Activated naive CD4-positive, alpha-beta T cell (primary cell): ENCODE results near the gene HSF4.
A peak's percentile ranks its signal among the peaks of the same experiment; 100 is the strongest.

Experiments
- DNase-seq, 4 experiments: peaks; one replicate each; lab custom pipeline; 2025; lab: John Stamatoyannopoulos, UW

HSF4 gene

DNA sequence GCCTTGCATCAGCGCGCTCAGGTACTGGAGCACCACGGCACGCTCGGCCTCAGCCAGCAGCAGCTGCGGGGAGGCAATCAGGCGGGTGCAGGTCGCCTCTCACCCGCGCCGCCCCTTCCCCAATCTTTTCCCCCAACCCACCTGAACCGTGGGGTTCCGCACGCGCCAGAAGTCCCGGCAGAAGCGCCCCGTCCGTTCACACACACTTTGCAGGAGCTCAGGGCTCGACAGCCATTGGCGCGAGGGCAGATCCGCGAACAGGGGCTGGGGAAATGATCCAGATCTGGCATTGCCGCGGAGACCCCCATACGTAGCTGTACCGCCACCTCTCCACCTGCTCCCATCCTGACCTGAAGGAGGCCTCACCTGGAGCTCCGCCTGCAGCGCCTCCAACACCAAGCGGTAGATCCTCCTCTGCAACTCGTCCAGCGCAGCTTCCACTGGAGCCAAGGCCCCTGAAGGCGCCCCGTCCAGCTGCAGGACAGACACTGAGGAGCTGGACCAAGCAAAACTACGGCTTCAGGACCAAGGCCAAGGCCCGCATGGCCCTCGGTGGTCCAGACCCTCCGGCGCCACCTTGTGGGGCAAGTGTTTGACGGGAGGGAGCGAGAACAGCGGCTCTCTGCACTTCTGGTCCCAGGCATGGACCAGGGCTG lies 20.6 kb downstream of the HSF4 start:
- DNase-seq: peak; percentile 50 to 81 (median 72)

DNA sequence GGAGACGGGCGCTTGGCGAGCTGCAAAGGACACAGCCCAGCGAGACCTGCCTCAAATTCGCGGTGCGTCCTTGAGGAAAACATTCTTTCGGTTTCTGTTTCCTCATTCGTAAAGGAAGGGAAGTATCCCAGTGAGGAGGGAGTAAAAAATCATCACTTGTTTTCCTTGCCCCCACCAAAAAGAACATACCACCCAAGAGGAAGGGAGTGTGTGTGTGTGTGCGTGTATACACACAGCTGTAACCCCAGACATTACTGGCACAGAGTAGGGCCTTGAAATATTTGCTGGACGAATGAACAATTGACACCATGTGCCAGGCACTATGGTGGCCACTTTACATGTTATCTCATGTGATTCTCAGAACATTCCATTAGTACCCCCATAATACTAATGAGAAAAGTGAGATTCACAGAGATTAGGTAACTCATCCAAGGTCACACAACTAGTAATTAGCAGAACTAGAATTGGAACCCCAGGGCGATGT lies 21.1 kb downstream of the HSF4 start:
- no peak for DNase-seq

DNA sequence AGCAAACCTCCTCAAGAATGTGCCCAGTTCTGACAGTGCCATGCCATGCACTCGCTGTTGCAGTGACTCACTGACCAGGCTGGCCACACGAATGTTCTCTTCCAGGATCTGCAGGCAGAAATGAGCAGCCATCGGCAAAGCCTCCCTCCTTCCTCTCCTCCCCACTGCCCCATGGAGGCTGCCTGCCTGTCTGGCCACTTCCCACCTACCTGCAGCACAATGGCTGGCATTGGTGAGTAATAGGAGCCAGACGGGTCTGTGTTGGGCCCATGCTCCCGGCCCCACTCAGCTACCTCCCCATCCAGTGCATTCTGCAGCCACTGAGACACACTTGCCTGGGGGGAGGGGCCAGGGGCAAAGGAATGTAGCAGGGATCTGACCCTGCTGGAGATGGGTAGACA lies 22.0 kb downstream of the HSF4 start:
- DNase-seq: no peak

DNA sequence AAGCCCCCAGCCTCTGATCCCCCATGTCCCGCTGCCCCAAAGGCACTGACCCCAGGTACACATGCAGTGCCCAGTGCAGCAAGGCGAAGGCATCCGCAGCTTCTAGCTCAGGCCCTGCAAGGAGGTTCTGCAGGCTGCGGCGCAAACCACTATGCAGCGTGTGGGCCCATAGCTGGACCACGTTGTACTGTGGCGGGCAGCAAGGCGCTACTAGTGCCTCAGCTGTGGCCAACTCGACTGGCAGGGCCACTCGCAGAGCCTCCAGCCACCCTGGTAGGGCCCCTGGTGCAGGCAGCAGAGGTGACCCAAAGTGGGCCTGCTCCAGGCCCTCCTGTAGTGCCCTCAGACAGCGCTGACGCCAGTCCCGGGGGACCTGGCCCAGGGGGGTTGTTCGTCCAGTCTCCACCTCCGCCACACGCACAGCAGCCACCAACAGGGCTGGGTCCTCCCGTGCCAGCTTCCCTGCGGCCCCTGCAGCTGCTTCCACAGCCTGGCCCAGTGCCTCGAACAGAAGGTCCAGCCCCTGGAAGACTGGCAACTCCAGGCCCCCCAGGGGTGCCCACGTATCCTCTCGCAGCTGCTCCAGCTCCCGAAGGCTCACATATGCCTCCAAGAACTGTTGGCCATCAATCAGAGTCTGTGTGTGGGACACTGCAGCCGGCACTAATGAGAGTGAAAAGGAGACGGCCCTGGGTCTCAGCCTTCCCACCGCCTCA lies 22.8 kb downstream of the HSF4 start:
- DNase-seq: no peak

DNA sequence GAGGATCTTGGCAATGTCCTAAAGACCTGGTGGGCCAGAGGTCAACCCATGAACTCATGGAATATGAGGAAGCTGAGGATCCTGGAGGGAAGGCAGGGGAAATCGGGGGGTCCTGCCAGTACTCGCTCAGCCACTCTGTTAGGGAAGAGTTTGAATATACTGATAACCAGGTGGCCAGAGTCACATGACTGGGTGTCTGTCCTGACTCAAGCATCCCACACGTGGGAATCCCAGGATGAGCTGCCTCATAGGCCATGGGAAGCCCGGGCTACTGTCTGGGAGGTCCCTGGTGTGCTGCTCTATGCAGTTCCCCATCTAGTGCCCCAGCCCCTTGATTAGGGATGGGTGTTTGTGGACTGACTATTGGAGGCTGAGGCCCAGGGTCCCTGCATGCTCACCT lies 23.8 kb downstream of the HSF4 start:
- no peak for DNase-seq

DNA sequence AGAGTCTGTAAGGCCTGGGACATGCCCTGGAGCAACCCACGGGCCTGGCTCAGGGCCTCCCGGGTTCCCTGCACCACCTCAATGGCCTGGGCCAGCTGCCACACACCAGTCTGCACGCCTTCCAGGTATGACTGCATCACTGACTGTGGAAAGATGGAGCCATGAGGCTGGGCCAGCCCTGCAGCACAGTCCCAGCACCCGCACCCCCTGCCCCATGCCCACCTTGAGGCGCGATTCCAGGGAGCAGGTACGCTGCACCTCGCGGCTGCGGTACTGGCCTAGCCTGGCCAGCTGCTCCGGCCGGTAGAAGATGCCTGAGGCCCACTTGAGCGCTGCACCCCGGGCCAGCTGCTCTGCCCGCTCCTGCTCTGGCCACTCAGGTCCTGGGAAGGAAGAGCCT lies 24.3 kb downstream of the HSF4 start:
- DNase-seq: no peak

DNA sequence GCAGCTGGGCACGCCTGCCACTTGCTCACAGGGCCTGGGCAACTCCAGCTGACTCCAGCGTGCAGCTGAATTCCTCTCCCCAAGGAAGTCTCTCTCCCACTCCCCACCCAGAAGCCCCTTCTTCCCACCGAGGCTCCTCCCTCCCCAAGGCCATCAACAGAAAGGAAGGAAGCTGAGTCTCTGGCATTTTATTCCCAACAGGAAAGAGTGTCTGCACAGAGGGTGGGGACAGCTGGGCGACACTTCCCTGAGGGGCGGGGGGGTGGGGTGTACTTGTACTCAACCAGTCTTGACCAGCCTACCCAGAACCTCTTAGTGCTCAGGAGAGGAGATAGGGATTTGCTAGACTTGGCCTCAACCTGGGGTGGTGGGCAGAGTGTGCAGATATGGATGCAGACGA lies 25.5 kb downstream of the HSF4 start, which contains the start of gene EXOC3L1:
Gene EXOC3L1, minus strand, starts transcription at position 96 of the 400 bp plus-strand sequence. CDS start 460 bp downstream, outside the sequence.
- no peak for DNase-seq

DNA sequence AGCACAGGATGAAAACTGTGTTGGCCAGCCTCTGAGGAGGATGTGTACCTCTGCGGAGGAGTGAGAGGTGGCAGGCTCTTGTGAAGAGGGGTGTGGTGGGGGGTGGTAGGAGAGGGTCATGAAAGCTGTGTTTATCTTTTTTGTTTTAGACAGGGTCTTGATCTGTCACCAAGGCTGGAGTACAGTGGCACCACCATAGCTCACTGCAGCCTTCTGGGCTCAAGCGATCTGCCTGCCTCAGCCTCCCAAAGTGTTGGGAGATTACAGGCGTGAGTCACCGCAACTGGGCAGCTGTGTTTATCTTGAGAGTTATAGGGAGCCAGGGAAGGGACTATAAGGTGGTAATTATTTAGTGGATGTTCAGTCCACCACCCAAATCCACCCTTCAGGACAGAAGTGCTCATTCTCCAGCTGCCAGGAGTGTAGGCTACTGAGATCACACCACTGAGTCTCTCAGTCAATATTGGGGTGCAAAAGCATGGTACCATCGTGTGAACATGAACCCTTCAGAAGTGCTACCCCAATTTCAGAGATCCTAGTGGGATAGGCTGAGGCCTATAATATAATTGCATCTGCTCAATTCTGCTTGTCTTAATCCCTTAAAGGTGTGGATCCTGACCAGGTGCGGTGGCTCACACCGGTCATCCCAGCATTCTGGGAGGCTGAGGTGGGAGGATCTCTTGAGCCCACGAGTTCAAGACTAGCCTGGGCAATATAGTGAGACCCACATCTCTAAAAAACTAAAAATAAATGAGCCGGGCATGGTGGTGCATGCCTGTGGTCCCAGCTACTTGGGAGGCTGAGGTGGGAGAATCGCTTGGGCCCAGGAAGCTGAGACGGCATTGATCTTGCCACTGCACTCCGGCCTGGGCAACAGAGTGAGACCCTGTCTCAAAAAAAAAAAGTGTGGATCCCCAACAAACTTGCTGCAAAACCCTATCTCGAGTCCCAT lies 26.2 kb downstream of the HSF4 start:
- DNase-seq: no peak

DNA sequence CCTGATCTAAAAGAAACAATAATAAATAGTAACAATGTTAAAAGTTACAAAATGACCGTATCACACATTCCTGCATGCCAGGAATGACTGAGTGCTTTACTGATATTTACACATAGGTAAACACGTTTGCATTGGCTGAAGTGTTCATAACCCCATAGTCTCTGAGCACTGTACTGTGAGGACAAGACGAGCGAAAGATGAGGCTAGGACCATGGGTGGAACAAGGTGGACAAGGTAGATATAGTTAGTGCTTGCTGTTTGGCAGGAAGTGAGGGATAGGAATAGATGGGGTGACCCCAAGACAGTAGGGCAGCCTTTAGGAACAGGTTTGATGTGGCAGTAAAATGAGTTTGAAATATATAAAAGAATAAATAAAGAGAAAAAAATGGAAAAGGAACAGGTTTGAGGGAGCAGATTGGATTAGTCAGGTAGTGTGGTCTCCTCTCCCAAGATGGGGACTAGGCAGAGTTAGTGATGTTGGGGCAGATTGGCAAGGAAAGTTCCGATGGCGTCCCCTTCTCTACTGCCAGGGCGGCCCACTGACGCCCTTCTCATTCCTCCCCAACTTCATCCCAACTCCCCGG lies 27.0 kb downstream of the HSF4 start:
- DNase-seq: no peak

DNA sequence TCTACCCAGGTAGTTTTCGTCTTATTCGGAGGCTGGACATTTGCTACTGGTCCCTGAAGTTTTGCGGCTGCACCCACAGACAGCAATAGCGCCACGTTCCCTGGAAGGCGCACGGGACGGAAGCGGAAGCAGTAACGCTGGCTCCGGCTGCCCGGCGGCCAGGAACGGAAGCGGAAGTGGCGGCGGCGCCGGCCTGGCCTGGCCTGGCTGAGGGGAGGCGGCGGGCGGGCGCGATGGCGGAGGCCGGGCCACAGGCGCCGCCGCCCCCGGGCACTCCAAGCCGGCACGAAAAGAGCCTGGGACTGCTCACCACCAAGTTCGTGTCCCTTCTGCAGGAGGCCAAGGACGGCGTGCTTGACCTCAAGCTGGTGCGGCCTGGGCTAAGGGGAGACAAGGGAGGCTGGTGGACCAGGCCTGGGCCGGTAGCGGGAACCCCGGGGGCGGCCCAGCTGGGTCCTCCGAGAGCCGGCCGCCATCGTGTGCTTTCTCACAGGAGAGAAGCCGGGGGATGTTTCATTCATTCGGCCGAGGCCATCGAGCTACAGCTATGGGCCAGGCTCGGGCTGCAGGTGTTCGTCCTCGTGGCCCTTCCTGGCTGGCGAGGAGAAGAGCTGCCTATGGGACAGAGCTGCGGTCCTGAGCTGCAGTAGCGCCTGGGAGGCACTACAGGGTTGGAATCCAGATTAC lies 27.6 kb downstream of the HSF4 start, which contains the start of gene E2F4:
Gene E2F4, plus strand, starts transcription at position 161 of the 687 bp plus-strand sequence. Its CDS starts 73 bp downstream, at position 234.
- DNase-seq: peak; percentile 58 to 78 (median 66)

DNA sequence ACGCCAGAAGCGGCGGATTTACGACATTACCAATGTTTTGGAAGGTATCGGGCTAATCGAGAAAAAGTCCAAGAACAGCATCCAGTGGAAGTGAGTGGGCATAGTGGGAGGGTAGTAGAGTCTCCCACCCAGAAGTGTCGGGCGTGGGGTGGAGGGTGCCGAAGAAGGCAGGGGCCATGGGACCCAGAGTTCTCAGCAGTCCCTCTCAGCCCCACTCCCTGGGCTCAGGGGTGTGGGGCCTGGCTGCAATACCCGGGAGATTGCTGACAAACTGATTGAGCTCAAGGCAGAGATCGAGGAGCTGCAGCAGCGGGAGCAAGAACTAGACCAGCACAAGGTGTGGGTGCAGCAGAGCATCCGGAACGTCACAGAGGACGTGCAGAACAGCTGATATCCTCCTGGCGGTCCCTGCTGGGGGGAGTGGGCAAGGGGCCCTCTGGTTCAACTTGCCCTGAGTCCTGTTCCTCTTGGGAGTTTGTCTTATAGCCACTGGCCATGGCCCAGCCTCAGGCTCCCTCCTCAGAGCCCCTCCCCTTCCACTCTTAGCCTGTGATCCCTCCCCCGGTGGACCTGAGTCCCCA lies 28.3 kb downstream of the HSF4 start:
- DNase-seq: no peak

DNA sequence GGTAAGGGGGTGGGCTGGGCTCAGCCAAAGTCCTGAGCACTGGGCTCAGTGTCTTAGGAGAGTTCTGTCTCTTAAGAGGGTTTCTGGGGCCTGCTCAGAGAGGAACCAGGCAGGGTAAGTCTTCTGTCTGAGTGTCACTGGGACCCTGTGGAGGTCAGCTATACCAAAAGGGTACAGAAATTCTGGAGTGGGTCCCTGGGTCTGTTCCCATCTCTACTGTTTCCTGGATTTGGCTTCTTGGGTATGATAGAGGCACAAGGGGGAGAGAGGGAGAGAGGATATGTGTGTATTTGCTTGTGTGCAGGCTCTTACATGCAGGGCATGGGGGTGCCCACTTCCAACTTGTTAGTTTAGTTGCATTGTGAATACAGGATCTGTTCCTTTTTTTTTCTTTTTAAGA lies 29.0 kb downstream of the HSF4 start:
- no peak for DNase-seq

DNA sequence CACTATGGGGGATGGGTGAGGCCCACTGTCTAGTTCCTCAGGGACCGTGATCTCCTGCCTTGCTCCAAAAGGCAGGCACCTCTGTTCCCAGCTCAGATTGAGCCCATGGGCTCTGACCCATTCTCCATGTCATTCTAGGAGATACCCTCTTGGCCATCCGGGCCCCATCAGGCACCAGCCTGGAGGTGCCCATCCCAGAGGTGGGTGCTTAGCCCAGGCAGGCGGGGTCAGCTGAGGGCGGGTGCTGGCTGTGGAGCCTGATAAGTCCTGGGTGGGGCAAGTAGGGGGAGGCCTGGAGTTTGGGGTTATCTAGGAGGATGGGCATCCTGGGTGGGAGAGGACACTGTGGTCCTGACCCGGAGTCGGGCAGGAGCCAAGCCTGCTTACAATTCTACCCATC lies 29.7 kb downstream of the HSF4 start:
- no peak for DNase-seq

DNA sequence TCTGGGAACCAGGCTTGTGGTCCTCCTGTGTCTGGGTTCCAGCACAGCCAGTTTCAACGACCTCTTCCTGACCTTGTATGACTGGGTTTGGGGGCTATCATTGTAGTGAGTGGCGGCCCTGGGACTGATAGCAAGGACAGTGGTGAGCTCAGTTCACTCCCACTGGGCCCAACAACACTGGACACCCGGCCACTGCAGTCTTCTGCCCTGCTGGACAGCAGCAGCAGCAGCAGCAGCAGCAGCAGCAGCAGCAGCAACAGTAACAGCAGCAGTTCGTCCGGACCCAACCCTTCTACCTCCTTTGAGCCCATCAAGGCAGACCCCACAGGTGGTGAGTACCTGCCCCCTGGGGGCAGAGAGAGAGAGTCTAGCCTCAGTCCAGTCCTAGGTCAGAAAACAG lies 31.1 kb downstream of the HSF4 start:
- no peak for DNase-seq

DNA sequence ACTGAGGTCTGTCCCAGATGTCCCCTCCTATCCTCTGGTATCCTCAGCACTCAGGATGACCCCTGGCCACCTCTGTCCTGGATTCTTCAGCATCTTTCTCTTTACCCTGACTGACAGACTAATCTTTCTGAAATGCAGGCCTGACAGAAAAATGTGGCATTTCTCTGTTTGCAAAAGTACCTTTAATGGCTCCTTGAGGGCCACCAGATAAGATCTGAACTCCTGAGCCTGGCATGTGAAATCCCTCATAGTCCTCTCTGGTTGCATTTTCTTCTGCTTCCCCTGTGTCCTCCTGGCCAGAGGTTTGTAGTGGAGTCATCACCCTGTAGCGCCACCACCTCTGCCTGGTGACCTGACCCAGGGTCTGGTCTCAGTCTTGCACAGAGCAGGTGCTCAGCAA lies 32.3 kb downstream of the HSF4 start:
- no peak for DNase-seq

DNA sequence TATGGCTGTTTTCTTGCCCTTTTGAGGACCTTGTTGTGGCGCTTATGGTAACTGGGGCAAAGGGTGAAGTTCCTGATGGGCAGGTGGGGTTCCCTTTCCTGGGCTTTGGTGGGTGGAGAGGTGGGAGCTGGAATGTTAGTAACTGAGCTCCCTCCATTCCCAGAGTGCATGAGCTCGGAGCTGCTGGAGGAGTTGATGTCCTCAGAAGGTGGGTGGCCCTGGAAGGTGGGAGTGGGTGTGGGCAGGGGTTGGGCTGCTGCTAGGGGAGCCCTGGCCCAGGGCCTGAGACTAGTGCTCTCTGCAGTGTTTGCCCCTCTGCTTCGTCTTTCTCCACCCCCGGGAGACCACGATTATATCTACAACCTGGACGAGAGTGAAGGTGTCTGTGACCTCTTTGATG lies 33.2 kb downstream of the HSF4 start:
- no peak for DNase-seq

DNA sequence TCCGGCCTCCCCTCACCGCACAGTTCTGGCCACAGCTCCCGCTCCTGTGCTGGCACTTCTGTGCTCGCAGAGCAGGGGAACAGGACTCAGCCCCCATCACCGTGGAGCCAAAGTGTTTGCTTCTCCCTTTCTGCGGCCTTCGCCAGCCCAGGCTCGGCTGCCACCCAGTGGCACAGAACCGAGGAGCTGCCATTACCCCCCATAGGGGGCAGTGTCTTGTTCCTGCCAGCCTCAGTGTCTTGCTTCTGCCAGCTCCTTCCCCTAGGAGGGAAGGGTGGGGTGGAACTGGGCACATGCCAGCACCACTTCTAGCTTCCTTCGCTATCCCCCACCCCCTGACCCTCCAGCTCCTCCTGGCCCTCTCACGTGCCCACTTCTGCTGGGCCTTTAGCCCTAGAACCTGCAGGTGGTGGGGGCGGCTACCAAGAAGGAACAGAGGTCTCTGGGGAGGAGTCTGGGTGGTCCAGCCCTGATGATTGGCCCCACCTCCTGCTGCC lies 33.7 kb downstream of the HSF4 start:
- no peak for DNase-seq

DNA sequence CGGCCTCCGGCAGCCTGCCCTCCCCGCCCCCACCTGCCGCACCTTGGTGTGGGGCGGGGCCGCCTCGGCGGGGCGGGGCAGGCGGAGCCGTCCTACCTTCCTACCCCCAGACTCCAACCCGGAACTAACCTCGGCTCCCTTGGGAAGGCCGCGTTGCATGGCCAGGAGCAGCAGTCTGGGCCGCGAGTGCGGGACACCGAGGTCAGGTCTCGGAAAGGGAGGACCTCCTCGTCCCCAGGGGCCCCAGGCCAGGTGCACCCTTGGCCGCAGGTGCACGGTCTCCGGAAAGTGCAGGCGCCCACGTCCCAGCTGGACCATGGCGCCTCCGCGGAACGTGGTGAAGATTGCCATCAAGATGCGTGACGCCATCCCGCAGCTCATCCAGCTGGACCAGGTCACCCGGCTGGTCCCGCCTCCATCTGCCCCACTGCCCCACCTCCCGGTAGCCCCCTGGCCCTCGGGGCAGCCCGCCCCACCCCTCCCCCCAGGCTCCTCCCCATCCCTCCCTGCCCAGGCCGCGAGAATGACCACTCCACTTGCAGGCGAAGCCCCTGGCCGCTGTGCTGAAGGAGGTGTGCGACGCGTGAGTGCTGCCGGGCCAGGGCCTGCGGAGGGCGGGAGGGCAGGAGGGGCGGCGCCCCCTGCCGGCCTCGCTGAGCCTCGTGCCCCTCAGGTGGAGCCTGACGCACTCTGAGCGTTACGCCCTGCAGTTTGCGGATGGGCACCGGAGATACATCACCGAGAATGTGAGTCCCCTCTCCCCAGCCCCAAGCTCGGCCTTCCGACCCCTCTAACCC lies 34.7 kb downstream of the HSF4 start, which contains the start of gene ELMO3:
Gene ELMO3, plus strand, starts transcription at position 121 of the 797 bp plus-strand sequence. Its CDS starts 196 bp downstream, at position 317.
- DNase-seq: no peak

DNA sequence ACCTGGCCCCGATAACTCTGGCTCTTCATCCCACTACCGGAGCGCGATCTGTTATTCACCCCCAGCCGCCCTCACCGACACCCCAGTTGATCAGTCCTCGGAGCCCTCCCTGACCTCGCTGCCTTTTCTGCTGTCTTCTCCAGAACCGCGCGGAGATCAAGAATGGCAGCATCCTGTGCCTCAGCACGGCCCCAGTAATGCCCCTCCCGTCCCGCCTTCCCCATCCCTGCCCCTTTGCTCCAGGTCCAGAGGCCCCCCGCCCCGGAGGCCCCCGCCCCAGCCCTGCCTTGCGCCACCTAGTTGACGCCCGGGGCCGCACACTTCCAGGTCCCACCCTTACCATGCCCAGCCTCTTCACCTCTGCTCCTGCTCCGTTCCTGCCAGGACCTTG lies 35.3 kb downstream of the HSF4 start:
- DNase-seq: no peak

DNA sequence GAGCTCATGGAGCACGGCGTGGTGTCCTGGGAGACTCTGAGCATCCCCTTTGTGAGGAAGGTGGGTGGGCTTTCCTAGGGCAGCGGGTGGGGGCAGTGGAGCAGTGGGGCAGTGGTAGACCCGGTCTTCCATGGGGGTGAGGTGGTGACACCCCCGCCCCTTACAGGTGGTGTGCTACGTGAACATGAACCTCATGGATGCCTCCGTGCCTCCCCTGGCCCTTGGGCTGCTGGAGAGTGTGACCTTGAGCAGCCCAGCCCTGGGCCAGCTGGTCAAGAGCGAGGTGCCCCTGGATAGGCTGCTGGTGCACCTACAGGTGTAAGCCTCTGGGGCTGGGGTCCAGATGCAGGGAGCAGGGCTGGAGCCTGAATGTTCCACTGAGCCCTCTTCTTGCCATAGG lies 35.9 kb downstream of the HSF4 start:
- DNase-seq: no peak
